Gastrocnemius medialis (tissue), 4 donors: ENCODE results near the gene CEBPB.

ENCODE experiments used
- CTCF ChIP-seq, 5 experiments: fragments of 450-650 bp in 3 of 5; fragments of 200-600 bp in 2 of 5; sonication (generic) in 2 of 5; IDR thresholded peaks in 4 of 5; conservative IDR thresholded peaks in 1 of 5; 1 replicate in 4 of 5; 2 replicates in 1 of 5; pipeline ENCODE4 v1.5.1; 2016 to 2019; ENCODE audit warnings: antibody characterized with exemption in 5 of 5, mild to moderate bottlenecking in 3 of 5, moderate library complexity in 3 of 5
- POLR2A ChIP-seq, 2 donors: fragments of 450-650 bp; IDR thresholded peaks; one replicate each; pipeline ENCODE4 v1.6.1; 2017; ENCODE audit warnings: antibody characterized with exemption in 2 of 2, mild to moderate bottlenecking in 2 of 2, moderate library complexity in 2 of 2

GRCh38 chr20:50197463-50198179 lies 7.0 kb downstream of the CEBPB start:
- TF ChIP-seq CTCF (IDR thresholded peaks at IDR 0.05 in 4 of 5, conservative IDR thresholded peaks at IDR 0.05 in 1 of 5) (no peak), POLR2A (IDR thresholded peaks at IDR 0.05) (no peak)
